Caco-2 (cell line): ENCODE measurements around the gene PTBP2. TPM values are rescaled to one million over a fixed set of nuclear protein-coding genes. Genes with fewer than 3 reads are reported as not detected.

Experiments
- Bru-seq: library from RNA; stranded (reverse); fragments of 400-500 nt; gene quantifications from one replicate; lab custom pipeline; 2021; lab: Mats Ljungman, UMichigan
- BruChase-seq, 2 experiments: library from RNA; stranded (reverse); fragments of 400-500 nt; gene quantifications; one replicate each; lab custom pipeline; 2021; lab: Mats Ljungman, UMichigan
- BruUV-seq: library from RNA; stranded (reverse); fragments of 400-500 nt; replicated peaks from 2 replicates; lab custom pipeline; 2021; lab: Mats Ljungman, UMichigan
- CTCF ChIA-PET: fragments of 300-600 bp; sonication (Branson Sonifier 250); formaldehyde crosslinking; loops from one replicate; lab custom pipeline; 2022; ENCODE audit warnings: antibody characterized with exemption; lab: Charles Lee
- POLR2A ChIA-PET: fragments of 300-600 bp; sonication (Branson Sonifier 250); formaldehyde crosslinking; loops from one replicate; lab custom pipeline; 2022; ENCODE audit warnings: antibody characterized with exemption; lab: Charles Lee
- DNase-seq, 2 experiments: peaks; one replicate each; pipeline versions ENCODE4 v3.0.0 to v3.0.0-alpha.2; 2020 to 2022
- H3K27me3 ChIP-seq: replicated peaks from 2 replicates; pipeline ENCODE4 v1.6.0; 2011; ENCODE audit warnings: low read length; ENCODE audit not compliant: control insufficient read depth, insufficient read depth
- H3K36me3 ChIP-seq: 2 replicates; pipeline ENCODE4 v1.5.1; 2011; ENCODE audit warnings: low read length; ENCODE audit not compliant: control insufficient read depth, insufficient read depth
- H3K4me1 ChIP-seq: fragments of 250-450 bp; sonication (Bioruptor Pico); 2 replicates; pipeline ENCODE4 v1.5.1; 2020; ENCODE audit warnings: mild to moderate bottlenecking
- H3K4me3 ChIP-seq: 2 replicates; pipeline ENCODE4 v1.5.1; 2011; ENCODE audit warnings: low read depth, mild to moderate bottlenecking, control low read depth, low read length
- H3K9me3 ChIP-seq: fragments of 250-450 bp; sonication (Bioruptor Pico); 2 replicates; pipeline ENCODE4 v1.5.1; 2020; ENCODE audit warnings: mild to moderate bottlenecking, moderate library complexity
- H3K27ac Mint-ChIP-seq: one replicate; pipeline ENCODE4 v1.8.0; 2022; ENCODE audit warnings: mixed read lengths; ENCODE audit not compliant: unreplicated experiment
- H3K27me3 Mint-ChIP-seq: one replicate; pipeline ENCODE4 v1.8.0; 2022; ENCODE audit warnings: mixed read lengths; ENCODE audit not compliant: insufficient read depth, unreplicated experiment
- H3K36me3 Mint-ChIP-seq: one replicate; pipeline ENCODE4 v1.8.0; 2022; ENCODE audit warnings: mild to moderate bottlenecking, mixed read lengths; ENCODE audit not compliant: insufficient read depth, unreplicated experiment
- H3K4me1 Mint-ChIP-seq: one replicate; pipeline ENCODE4 v1.8.0; 2022; ENCODE audit warnings: low read depth, mixed read lengths; ENCODE audit not compliant: unreplicated experiment
- H3K4me3 Mint-ChIP-seq: one replicate; pipeline ENCODE4 v1.8.0; 2022; ENCODE audit warnings: mild to moderate bottlenecking, moderate library complexity, mixed read lengths; ENCODE audit not compliant: unreplicated experiment
- H3K9me3 Mint-ChIP-seq: one replicate; pipeline ENCODE4 v1.8.0; 2022; ENCODE audit warnings: mixed read lengths; ENCODE audit not compliant: unreplicated experiment
- CTCF ChIP-seq, 2 experiments: fragments of 200-600 bp in 1 of 2; IDR thresholded peaks; 1 replicate in 1 of 2; 2 replicates in 1 of 2; pipeline versions ENCODE4 v1.5.1 to v1.8.0; 2011 to 2022; ENCODE audit warnings: antibody characterized with exemption in 1 of 2, control low read depth in 1 of 2, inconsistent platforms in 1 of 2, low read depth in 1 of 2, low read length in 1 of 2, mild to moderate bottlenecking in 1 of 2, moderate library complexity in 1 of 2; ENCODE audit not compliant: insufficient read depth in 1 of 2, severe bottlenecking in 1 of 2, unreplicated experiment in 1 of 2
- intact Hi-C: fragments of 100-400 bp; cut with micrococcal nuclease; formaldehyde crosslinking; loops from one replicate; pipeline ENCODE4 v1.10.0; 2022; ENCODE audit not compliant: unreplicated experiment
- long read RNA-seq: library from polyadenylated mRNA; stranded (forward); transcript quantifications from one replicate; pipeline ENCODE4 v2.0.0, GENCODE V29; 2022
- total RNA-seq: library from RNA; stranded (reverse); gene quantifications from 2 replicates; pipeline ENCODE4 v1.2.3, GENCODE V29; 2022

The PTBP2 gene
- total RNA-seq (11.0 and 11.3 TPM in 2 replicates), Bru-seq, nascent RNA (percentile 91 among the genes with signal in this experiment), BruChase-seq, experiment 1, labeled RNA remaining after a 2-hour chase (percentile 88 among the genes with signal in this experiment), BruChase-seq, experiment 2, labeled RNA remaining after a 6-hour chase (percentile 78 among the genes with signal in this experiment)
- long read RNA-seq, partial matches to known transcripts: 3 of 6 reads
- long read RNA-seq, other reads (novel, unspliced or antisense): 1 of 6 reads

- Histone ChIP-seq H3K36me3 (no peaks in the 10 kb centered on the region), H3K27me3 (no peaks in the 10 kb centered on the region), H3K9me3 (no peaks in the 10 kb centered on the region), H3K4me3 (peak within 1 kb of the TSS; percentile 79), H3K4me1 (0 out of 2 replicates have a peak, but pooled peaks cover 3% of the 10 kb centered on the region)
- H3K27ac Mint-ChIP-seq: peak within 1 kb of the TSS; percentile 84
- CTCF ChIA-PET: interaction anchor here (0.6 kb wide), 1 partner anchor 397 kb away, joined by 4 read pairs; no protein-coding TSS in a partner anchor
- intact Hi-C loops: no loop called here
- H3K36me3 Mint-ChIP-seq: peaks cover 28% of the 10 kb centered on the region
- TF ChIP-seq CTCF (IDR thresholded peaks at IDR 0.05; ENCODE audit: insufficient read depth in 1 of 2, low read depth in 1 of 2, low read length in 1 of 2, severe bottlenecking in 1 of 2, unreplicated experiment in 1 of 2): no peak
- no peaks in the 10 kb centered on the region for H3K27me3 Mint-ChIP-seq
- no TSS peak for BruUV-seq
- no peaks in the 10 kb centered on the region for H3K9me3 Mint-ChIP-seq
- H3K4me3 Mint-ChIP-seq: peak within 1 kb of the TSS; percentile 98
- peaks cover 6% of the 10 kb centered on the region for H3K4me1 Mint-ChIP-seq
- peak; percentile 67 to 82 for DNase-seq
- POLR2A ChIA-PET: interaction anchor here (0.6 kb wide), 2 partner anchors 78 to 330 kb away, joined by 3 to 8 read pairs; no protein-coding TSS in a partner anchor
These were observed at the start of gene PTBP2 for GRCh38 chr1:96721416-96722160. TSS of gene PTBP2 (plus strand) at chr1:96721784. CDS start at chr1:96721865, 81 bp downstream.

GRCh38 chr1:96674915-96675314, 46.7 kb upstream of the PTBP2 start:
- Mint-ChIP-seq H3K9me3 (peaks cover 11% of the 10 kb centered on the region), H3K27me3 (no peaks in the 10 kb centered on the region), H3K36me3 (no peaks in the 10 kb centered on the region), H3K4me3 (no peak overlapping the region), H3K4me1 (no peaks in the 10 kb centered on the region), H3K27ac (no peak overlapping the region)
- CTCF ChIA-PET: no interaction called here
- no peaks in the 10 kb centered on the region for H3K4me1 ChIP-seq
- DNase-seq: no peak
- H3K36me3 ChIP-seq: no peaks in the 10 kb centered on the region
- BruUV-seq: no TSS peak
- H3K27me3 ChIP-seq: no peaks in the 10 kb centered on the region
- no peak for TF ChIP-seq CTCF (IDR thresholded peaks at IDR 0.05; ENCODE audit: insufficient read depth in 1 of 2, low read depth in 1 of 2, low read length in 1 of 2, severe bottlenecking in 1 of 2, unreplicated experiment in 1 of 2)
- H3K9me3 ChIP-seq: no peaks in the 10 kb centered on the region
- intact Hi-C loops: no loop called here
- POLR2A ChIA-PET: no interaction called here
- no peak overlapping the region for H3K4me3 ChIP-seq

GRCh38 chr1:96682056-96682455, 39.5 kb upstream of the PTBP2 start:
- no peaks in the 10 kb centered on the region for H3K4me1 ChIP-seq
- no peaks in the 10 kb centered on the region for H3K9me3 Mint-ChIP-seq
- no peak overlapping the region for H3K4me3 ChIP-seq
- intact Hi-C loops: loop anchor here (10.0 kb wide), 1 partner anchor 87 kb away; no protein-coding TSS in a partner anchor
- no peak for TF ChIP-seq CTCF (IDR thresholded peaks at IDR 0.05; ENCODE audit: insufficient read depth in 1 of 2, low read depth in 1 of 2, low read length in 1 of 2, severe bottlenecking in 1 of 2, unreplicated experiment in 1 of 2)
- no peaks in the 10 kb centered on the region for H3K27me3 Mint-ChIP-seq
- no peak overlapping the region for H3K4me3 Mint-ChIP-seq
- H3K27ac Mint-ChIP-seq: no peak overlapping the region
- CTCF ChIA-PET: no interaction called here
- H3K27me3 ChIP-seq: no peaks in the 10 kb centered on the region
- no TSS peak for BruUV-seq
- no peaks in the 10 kb centered on the region for H3K36me3 ChIP-seq
- no peaks in the 10 kb centered on the region for H3K36me3 Mint-ChIP-seq
- DNase-seq: no peak
- no peaks in the 10 kb centered on the region for H3K4me1 Mint-ChIP-seq
- no peaks in the 10 kb centered on the region for H3K9me3 ChIP-seq
- POLR2A ChIA-PET: no interaction called here
